ENCODE data around the gene TP53I11.

The TP53I11 gene

GRCh38 chr11:44950625-44951476 is at the start of gene TP53I11:
TP53I11 (minus strand) TSS chr11:44950883; CDS start chr11:44938335, 12,548 bp downstream.
- no peak for DNase-seq (ENCODE audit: low read depth)

- no peak for DNase-seq (ENCODE audit: low read depth)
Measured at GRCh38 chr11:44999068-44999467, 48.4 kb upstream of the TP53I11 start.

GRCh38 chr11:44998051-44998450 is 47.4 kb upstream of the TP53I11 start:
- DNase-seq (ENCODE audit: low read depth): no peak

DNA sequence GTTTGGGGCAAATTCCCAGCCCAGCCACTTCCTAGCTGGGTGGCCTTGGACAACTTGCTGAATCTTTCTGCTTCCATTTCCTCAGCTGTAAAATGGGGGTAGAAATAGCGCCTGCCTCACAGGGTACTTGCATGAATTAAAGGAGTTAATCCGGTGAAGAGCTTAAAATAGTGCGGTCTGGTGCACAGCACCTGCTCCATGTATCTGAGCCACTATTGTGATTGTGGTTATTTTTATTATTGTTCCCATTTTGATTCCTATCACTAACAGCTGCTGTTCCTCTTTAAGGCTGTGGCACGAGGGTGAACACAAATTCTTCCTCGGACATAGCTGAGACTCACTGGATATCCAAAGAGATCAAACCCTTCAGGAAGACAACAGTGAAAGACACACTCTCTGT is 46.9 kb upstream of the TP53I11 start:
- no peak for DNase-seq (ENCODE audit: low read depth)

GRCh38 chr11:44994753-44995152 is 44.1 kb upstream of the TP53I11 start:
- no peak for DNase-seq (ENCODE audit: low read depth)

- DNase-seq (ENCODE audit: low read depth): no peak
Measured at GRCh38 chr11:44993971-44994704, 43.5 kb upstream of the TP53I11 start.

GRCh38 chr11:44992774-44993173 is 42.1 kb upstream of the TP53I11 start:
- DNase-seq (ENCODE audit: low read depth): no peak

DNA sequence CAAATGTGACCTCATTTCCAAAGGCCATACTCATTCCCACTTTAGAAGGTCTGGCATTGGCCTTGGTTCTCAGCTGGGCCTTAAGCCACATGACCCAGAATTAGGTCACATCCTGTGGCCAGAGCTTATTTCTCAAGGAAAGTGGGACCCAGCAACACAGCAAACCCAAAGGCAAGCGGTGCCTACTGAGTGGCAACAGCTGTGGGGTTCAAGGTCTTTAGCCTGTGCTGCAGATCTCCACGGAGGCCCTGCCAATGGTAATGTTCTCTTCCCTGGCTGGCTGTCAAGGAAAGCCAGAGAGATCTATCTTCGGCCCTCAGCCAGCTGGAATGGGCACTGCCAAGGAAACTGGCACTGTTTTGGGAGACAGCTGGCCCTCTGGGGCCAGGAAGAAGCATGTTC is 41.5 kb upstream of the TP53I11 start:
- DNase-seq (ENCODE audit: low read depth): no peak

DNA sequence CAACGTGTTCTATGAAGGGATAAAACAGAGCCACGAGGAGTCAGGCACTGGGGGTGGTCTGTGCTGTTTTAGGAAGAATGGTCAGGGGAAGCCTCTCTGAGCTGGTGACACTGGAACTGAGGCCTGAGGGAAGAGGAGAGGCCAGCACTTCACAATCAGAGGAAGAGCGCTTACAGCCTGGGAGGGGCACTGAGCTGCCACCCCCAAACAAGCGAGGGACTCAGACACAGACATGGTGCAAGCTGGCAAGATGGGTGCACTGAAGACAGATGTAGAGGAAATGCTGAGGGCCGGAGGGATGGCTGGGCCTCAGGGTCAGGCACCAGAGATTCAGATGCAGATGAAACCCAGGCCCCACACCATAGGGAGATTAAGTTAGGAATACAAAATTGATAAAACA is 40.0 kb upstream of the TP53I11 start:
- DNase-seq (ENCODE audit: low read depth): no peak

DNA sequence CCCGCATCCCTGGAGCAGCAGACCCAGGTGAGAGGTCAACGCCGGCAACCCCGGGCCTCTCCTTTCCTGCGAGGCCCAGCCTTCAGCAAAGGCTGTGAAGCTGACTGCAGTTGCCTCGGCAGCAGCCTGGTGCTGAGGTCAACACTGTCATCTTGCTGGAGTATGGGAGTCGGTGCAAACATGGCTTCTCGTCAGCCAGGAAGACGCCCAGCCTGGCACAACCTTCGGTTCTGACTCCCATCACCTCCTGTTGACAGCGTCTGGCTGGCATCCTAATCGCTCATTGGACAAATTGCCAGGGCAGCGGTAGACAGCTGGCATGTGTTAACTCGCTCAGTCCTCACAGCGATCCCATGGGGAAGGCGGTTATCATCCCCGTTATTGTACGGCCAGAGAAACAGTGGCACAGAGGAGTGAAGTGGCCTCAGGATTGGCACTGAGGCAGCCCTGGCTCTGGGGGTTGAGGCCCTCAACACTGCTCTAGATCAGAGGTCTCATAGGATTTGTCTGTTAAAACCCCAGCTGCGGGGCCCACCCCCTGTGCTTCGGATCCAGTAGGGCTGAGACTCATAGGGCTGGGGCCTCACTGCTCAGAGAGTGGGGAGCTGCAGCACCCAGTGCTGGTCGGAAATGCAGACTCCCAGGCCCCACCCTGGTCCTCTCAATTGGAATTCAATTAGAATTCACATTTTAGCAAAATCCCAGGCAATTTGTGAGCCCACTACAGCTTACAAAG is 39.3 kb upstream of the TP53I11 start:
- peak; percentile 6 for DNase-seq (ENCODE audit: low read depth)

- DNase-seq (ENCODE audit: low read depth): no peak
Measured at GRCh38 chr11:44988981-44989635, 38.4 kb upstream of the TP53I11 start.

DNA sequence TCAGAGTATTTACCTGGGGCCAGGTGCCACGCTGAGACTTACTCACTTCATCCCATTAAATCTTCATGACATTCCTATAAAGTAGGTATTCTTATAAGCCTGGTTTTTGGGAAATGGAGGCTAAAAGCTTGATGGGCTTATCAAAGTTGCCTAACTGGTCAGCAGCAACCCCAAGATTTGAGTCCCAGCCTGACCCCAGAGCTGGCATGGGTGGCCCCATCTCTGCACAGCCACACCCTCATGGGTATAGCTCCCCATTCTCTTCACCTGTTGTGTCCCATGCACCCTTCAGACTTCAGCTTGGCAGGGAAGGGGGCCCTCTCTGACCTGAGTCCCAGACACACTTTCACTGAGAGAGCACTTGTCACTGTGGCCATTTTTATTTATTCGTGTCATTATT is 37.4 kb upstream of the TP53I11 start:
- DNase-seq (ENCODE audit: low read depth): no peak

GRCh38 chr11:44987506-44987905 is 36.8 kb upstream of the TP53I11 start:
- DNase-seq (ENCODE audit: low read depth): no peak

DNA sequence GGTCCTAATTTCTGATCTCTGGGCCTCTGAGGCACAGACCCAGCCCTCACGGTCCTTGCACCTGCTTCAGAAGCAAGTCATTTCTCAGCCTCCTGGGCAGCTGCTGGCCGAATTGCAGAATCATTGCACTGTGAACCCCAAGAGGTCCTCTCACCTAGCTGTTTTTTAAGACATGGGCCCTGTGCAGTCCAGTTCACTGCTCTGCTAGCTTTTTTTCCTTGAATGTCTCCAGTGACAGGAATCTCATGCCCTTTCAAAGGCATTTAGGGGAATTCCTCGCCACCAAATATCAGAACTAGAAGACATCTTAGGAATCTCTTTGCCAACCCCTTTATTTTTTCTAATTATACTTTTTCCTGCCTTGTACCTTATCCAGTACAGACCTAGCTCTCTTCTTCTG is 35.6 kb upstream of the TP53I11 start:
- no peak for DNase-seq (ENCODE audit: low read depth)

- no peak for DNase-seq (ENCODE audit: low read depth)
Measured at GRCh38 chr11:44985721-44986120, 35.0 kb upstream of the TP53I11 start.

GRCh38 chr11:44983786-44984185 is 33.1 kb upstream of the TP53I11 start:
- no peak for DNase-seq (ENCODE audit: low read depth)

DNA sequence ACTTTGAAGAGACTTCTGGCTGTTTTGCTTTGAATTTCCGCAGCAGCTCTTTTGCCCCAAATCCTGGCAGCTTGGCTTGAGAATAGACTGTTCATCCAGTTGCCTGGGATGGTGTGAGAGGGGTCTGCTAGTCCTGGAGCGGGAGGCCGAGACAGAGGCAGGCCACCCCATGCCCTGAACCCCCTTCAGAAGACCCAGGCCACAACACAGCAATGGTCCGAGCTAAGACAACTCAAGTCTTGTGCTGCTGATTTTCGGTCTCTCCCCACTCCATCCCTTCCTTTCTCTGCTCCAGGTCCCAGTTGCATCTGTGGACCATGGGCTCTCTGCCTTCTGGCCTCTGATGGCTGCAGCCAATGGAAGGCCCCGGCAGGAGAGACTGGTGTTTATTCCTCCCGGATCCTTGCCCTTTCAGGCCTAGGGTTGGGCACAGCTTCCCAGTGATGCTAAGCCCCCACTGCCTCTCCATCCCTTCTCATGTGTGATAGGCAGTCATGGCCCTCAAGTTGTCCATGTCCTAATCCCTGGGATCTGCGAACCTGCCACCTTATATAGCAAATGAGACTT is 31.9 kb upstream of the TP53I11 start:
- DNase-seq (ENCODE audit: low read depth): no peak

GRCh38 chr11:44980533-44981427 is 30.1 kb upstream of the TP53I11 start:
- DNase-seq (ENCODE audit: low read depth): no peak

DNA sequence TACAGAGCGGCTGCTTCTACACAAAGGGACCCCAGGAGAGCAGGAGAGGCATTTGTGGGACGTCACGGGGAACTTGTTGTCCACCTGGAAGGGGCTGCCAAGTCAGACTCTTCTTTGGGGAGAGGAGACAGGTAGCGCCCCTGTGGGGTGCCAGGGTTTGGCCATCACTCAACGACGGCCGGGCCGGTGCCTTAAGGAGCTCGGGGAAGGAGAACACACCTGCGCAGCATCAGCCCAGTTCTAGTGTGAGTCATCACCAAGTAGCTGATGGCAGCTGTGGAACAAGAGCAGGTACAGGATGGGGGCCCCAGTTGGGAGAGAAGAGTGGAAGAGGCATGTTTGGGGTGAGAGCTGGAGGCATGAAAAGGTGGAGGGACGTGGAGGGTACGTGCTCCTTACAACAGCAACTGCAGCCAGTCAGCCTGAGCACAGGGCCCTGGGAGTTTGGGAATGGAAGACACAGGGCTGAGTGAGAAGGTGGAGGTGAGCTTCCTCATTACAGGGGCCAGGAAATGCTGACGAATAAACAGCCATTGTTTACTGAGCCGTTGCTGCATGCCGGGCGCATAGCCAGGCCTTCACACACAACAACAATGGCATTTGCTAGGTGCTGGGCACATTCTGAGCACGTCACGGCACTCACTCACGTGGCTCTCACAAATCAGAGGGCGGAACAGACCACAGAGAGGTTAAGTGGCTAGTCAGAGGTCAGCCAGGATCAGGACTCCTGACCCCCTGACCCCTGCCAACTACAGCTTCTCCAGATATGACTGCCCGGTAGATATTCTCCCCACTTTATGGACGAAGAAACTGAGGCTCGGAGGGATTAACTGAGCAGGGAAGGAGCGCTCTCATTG is 29.1 kb upstream of the TP53I11 start:
- DNase-seq (ENCODE audit: low read depth): no peak

DNA sequence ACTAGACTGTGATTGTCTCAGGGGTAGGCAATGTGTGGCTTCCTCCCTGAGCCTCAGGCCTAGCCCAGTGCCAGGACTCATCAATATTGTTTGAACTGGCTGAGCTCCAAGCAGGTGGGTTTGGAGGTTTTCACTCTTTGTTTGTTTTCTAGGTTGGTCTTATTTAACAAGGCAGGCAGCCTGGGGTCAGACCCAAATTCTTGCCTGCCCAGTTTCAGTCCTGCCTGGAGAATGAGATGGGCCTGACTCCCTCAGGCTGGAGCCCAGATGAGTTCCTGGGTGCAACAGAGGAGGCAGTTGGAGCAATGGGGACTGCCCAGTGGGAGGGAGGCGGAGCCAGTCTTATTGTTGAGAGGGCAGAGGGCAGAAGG is 28.3 kb upstream of the TP53I11 start:
- no peak for DNase-seq (ENCODE audit: low read depth)

Measured in GM04503 (cell line).